Camera-type eye (tissue), 1 donor: Measurements from ENCODE around the gene SLC16A13. TPM values are rescaled to one million over a fixed set of nuclear protein-coding genes. Genes with fewer than 3 reads are reported as not detected.

Source experiments
- total RNA-seq: library from RNA; depleted of rRNA; stranded (reverse); fragments of >200 nt; gene quantifications from one replicate; pipeline ENCODE4 v1.2.3, GENCODE V29; 2014

SLC16A13 gene, protein sequence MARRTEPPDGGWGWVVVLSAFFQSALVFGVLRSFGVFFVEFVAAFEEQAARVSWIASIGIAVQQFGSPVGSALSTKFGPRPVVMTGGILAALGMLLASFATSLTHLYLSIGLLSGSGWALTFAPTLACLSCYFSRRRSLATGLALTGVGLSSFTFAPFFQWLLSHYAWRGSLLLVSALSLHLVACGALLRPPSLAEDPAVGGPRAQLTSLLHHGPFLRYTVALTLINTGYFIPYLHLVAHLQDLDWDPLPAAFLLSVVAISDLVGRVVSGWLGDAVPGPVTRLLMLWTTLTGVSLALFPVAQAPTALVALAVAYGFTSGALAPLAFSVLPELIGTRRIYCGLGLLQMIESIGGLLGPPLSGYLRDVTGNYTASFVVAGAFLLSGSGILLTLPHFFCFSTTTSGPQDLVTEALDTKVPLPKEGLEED
- 0.44 TPM for total RNA-seq

DNA sequence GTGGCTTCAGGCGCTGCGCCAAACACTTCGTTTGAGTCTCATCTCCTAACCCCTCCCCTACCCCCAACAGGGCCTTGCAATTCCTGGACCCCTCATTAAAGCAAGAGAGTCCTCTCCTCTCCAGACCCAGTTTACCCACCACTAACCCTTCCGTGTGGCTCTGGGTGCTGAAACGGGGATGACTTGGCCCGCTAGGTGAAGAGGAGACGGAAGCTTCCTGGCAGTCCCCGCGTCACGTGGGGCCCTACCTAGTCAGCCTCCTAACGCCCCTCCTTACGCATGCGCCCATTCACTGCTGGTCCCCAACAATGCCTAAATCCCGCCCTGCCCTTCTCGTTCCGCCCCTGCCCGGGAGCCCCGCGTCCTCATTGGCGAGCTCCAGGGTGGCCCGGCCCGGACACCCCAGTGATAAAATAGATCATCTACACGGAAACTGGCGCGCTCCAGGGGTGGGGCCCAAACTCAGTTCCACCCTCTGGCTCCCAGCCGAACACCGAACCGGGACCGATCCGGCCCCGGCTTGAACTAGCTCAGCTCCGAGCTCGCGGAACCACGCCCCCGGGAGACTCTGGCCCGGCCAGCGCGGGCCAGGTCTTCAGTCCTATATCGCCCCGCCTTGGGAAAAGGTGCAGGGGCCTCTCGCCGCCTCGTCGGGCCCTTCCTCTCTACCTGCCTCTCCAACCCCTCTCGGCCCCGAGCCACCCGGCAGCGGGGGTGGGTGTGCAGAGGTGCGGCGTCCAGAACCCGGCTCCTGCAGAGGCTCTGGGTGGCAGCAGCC is at the start of gene SLC16A13:
Gene SLC16A13 (plus strand): TSS at position 425 of the 778 bp plus-strand sequence. CDS start 368 bp downstream, outside the sequence.

DNA sequence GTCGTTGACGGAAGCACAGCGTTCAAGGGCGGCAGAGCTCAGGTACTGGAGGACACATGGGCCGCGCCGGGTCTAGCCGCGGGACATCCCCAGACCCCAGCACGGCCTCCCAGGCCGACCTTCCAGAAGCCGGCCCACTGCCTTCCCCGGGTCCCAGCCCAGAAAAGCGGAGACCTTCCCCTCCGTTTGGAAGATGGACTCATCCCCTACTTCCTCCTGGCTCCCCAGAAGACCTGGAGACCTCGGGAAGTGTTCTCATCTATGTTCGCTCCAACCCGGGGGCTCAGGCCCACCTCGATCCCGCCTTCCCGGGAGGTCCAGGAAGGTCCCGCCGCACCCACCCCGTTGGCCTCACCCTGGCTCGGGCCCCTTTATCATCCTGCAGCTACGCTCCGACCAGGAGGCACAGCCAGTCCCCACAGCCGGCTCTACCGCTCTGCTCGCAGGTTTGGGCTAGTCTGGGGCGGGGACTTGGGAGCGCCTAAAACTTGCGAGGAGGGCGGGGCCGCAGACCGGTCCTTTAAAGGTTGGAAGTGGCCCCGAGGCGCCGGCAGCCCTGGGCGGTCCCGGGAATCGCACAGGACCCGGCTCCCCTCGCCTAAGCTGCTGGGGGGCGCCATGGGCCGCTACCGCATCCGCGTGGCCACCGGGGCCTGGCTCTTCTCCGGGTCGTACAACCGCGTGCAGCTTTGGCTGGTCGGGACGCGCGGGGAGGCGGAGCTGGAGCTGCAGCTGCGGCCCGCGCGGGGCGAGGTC is 40.1 kb upstream of the SLC16A13 start, which contains the start of gene ALOX12:
Gene ALOX12 (plus strand): TSS at position 550 of the 756 bp plus-strand sequence. CDS start 69 bp downstream, at position 619.

DNA sequence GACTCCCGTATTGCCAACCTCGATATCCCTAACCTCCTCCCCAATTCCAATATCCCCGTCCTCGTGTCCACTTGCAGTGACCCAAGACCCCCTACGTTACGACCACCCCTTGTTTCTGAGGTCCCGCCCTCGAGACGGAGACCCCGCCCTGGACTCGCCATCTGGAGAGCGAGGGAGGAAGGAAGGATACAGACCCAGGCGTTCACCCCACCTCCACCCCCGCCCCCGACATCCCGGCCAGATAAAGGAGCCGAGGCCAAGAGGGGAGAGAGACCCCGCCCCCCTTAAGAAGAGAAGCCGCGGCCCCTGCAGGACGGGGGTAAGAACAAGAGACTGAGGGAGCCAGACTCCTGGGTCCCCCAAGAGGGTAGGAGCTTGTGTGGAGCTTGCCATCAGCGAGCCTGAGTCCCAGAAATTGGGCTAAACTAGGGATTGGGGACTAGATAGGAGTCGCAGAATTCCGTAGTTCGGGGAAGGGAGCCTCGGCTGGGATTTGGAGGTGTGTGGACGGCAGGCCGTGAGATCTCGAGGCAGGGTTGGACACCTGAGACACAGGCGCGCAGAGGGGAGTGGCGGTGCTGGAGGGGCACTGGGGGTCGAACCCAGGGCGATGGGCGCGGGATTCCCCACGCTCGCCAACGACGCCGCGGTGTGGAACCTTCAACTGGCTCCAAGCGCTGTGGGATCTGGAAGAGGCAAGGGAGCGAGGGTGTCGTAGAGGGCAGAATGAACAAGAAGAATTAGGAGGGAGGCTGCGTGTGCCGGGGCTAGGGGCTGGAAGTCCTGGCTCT is 12.8 kb upstream of the SLC16A13 start, which contains the start of gene BCL6B:
Gene BCL6B (plus strand): TSS at position 270 of the 791 bp plus-strand sequence. CDS start 622 bp downstream, outside the sequence.

DNA sequence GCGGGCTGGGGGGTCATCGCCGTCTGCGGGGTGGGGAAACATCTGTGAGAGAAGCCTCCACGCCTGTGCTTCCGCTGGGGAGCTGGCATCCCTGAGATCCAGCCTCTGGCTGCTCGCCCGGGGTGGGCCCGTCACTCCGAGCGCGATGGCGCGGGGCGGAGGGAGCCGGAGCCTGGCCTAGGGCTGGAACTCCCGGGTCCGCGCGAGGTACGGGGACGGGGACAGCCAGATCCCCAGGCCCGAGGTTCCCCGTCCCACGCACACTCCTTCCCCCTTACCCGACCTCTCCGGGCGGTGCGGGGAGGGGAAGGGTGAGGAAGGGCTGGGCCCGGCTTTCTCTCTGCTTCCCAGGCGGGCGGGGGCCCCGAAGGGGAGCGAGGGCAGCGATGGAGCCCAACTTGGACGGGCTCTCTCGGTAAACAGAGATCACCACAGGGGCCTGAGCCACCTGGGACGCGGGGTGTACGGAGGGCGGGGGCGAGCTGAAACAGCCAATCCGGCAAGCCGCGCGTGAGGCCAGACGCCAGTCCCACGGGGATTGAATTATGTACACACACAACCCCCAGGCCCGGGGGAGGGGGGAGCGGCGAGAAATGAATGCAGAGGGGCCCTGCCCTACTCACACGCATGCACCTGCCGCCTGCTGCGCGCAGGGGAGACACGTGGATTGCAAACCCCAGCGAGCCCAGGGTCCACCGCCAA is 7.8 kb downstream of the SLC16A13 start, which contains the start of gene SLC16A11:
Gene SLC16A11 (minus strand): TSS at position 596 of the 702 bp plus-strand sequence. CDS start 579 bp downstream, at position 17.

DNA sequence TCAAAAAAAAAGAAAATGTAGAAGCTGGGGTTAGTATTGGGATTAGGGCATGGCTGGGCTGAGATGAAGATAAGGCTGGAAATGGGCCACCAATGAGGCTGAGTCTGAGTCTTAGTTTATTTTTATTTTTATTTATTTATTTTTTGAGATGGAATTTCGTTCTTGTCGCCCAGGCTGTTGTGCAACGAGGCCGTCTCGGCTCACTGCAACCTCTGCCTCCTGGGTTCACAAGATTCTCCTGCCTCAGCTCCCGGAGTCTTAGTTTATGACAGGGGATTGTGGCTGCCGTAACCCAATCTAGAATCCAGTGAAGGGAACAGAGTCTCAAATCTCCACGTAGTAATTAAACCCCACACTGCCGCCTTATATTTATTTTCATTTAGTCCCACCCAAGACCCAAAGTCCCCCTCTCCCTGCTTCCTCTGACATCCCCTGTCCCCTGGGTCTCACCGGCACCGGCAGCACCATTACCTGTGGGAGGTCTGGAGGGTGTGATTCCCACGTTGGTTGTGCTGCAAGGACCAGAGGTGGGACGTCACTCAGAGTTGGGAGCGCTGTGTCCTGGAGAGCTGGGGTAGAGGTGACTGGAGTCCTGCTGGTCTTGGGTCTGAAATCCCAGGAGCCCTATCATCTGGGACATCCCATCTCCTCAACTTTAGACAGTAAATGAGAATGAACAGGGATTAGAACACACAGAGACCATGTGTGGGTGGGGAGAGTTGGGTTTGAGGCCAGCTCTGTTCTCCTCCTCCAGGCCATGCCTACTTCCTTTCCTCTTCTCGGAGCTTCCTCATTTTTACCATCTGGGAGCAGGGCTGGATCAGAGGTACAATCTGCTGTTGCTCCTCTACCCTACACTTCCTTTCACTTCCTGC is 44.0 kb downstream of the SLC16A13 start, which contains the start of gene CLEC10A:
Gene CLEC10A (minus strand): TSS at position 671 of the 875 bp plus-strand sequence. CDS start 1,439 bp downstream, outside the sequence.

Other genes starting within 250 kb of the SLC16A13 start
- gene TEKT1, start 204.3 kb upstream of the SLC16A13 start, total RNA-seq: 2.3 TPM
- gene ALOX12, start 40.0 kb upstream of the SLC16A13 start, total RNA-seq: 0.60 TPM
- gene RNASEK, start 23.4 kb upstream of the SLC16A13 start, total RNA-seq: 45.5 TPM
- 5.4 TPM for gene BCL6B, start 13.0 kb upstream of the SLC16A13 start, total RNA-seq
- gene SLC16A11, start 8.1 kb downstream of the SLC16A13 start, total RNA-seq: 0.44 TPM
- gene CLEC10A, start 44.2 kb downstream of the SLC16A13 start, total RNA-seq: 3.3 TPM
- gene ASGR2, start 78.8 kb downstream of the SLC16A13 start, total RNA-seq: 0.33 TPM
- 5.7 TPM for gene ASGR1, start 143.4 kb downstream of the SLC16A13 start, total RNA-seq
- gene DLG4, start 183.8 kb downstream of the SLC16A13 start, total RNA-seq: 194 TPM
- gene ACADVL, start 183.9 kb downstream of the SLC16A13 start, total RNA-seq: 281 TPM
- 103 TPM for gene DVL2, start 198.5 kb downstream of the SLC16A13 start, total RNA-seq
- 27.5 TPM for gene PHF23, start 203.4 kb downstream of the SLC16A13 start, total RNA-seq
- 310 TPM for gene GABARAP, start 206.4 kb downstream of the SLC16A13 start, total RNA-seq
- 74.5 TPM for gene CTDNEP1, start 215.7 kb downstream of the SLC16A13 start, total RNA-seq
- gene ELP5, start 216.2 kb downstream of the SLC16A13 start, total RNA-seq: 39.5 TPM
- gene CLDN7, start 226.5 kb downstream of the SLC16A13 start, total RNA-seq: 14.3 TPM
- 5.4 TPM for gene SLC2A4, start 245.7 kb downstream of the SLC16A13 start, total RNA-seq